Kasumi-1 (cell line): Measurements from ENCODE around the gene FAM181A.

Experiments used
- DNase-seq, 2 experiments: peaks; one replicate each; lab custom pipeline; 2025; lab: John Stamatoyannopoulos, UW

Gene FAM181A

DNA sequence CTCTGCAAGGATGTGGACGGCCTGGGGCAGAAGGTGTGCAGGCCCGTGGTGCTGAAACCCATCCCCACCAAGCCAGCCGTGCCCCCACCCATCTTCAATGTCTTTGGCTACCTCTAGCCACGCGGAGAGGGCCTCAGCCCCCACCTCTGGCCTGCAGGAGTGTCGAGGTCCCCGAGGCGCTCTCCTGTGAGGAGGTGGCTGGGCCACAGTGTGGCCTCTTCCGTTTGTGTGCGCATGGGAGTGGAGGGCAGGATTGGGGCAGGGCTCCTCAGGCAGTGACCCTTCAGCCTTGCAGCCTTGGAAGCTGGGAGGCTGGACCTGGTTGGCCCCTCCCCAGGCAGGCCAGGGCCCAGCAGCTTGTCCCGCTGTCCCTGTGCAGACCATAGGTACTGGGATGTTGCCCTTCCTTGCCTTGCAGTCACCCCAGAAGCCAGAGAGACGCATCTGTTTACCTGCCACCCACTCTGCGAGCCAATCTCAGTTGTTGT is 1.9 kb downstream of the FAM181A start:
- no peak for DNase-seq

DNA sequence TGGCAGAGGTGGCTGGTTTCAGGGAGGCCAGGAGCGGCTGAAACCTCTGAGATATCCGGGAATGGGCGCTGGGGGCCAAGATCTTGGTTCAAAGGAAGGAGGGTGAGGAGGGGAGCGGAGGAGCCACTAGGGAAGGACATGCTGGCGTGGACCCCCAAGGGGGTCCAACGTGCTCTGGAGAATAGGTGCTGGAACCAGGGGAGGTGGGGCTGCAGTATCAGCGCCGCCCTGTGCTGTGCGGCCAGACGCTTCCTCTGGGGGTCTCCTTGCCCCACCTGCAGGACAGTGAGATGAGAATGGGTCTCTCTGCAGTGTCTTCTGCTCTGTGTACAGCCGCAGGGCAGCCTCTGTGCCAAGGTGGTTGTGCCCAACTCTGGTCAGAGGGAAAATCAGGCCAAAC is 2.5 kb downstream of the FAM181A start:
- no peak for DNase-seq

DNA sequence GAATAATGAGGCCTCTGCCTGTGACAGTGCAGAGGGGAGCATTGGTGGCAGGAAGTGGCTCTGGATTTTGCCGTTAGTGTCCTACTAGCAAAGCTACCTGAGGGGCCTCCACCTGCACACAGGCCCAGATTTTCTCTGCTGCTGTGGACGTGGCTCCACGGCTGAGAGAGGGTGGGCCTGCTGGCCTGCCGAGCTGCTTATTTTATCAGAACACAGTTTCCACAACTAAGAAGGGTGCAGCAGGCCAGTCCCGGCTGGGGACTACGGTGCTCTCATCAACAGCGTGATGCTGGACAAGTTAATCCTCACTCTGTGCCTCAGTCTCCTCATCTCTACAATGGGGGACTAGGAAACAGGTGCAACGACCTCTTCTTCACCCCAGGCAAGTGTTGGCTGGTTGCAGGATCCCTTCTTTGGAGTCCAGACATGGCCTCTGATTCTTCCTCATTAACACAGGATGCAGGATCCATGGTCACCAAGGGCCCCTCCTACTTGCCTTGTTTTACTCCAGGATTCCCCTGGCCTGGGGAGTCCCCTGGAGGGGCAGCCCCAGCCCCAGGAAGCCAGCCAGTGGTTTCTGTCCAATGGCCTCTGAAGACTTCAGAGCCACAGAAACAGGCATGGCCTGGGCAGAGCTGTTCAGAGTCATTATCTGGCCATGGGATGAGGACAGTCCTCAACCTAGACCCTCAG is 3.3 kb downstream of the FAM181A start:
- DNase-seq, result no peak

DNA sequence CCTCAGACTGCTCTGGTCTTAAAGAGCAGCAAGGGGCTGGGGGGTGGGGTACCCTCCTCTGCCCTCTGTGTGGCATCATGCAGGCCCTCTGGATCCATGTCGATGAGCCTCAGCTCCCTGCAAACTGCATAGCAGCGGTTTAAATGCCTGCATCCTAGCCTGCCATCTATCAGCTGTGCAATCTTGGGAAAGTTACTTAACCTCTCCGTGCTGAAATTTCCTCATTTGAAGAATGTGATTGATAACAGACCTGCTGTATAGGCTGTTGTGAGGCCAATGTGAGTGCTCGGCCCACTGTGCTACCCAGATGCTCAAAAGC is 3.8 kb downstream of the FAM181A start:
- DNase-seq, result no peak

DNA sequence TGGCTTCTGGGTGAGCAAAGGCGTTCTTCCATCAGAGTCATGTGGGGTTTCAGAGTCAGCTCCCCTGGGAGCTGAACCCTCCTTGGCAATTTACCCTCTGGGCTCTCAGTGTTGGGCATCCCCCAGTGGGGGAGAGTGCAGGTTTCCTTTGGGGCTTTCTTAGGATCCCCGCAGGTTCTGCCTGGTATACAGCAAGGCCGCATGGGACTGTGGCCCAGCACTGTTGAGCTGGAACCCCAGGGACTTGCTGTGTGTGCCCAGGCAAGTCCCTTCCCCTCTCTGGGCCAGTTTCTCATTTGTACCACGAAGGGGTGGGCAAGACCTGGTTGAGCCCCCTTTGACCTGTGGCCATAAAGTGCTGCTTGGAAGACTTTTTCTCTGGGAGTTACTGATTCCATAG is 5.5 kb downstream of the FAM181A start:
- no peak for DNase-seq

DNA sequence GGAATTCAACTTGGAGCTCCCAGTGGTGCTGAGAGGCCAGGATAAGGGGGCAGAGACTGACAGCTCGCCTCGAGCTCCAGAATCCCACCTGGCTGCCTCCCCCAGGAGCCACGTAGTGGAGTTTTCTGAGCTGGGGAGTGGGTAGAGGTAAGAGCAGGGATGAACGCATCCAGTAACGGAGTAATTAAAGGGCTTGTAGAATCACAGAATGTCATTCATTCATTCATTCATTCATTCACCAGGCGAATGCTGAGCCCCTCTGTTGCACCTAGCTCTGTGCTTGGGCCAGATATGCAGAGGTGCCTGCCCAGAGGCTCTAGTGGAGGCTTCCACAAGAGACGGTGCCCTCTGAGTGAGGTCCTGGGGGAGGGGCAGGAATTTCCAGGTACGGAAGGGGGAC is 8.1 kb downstream of the FAM181A start:
- DNase-seq, result no peak

DNA sequence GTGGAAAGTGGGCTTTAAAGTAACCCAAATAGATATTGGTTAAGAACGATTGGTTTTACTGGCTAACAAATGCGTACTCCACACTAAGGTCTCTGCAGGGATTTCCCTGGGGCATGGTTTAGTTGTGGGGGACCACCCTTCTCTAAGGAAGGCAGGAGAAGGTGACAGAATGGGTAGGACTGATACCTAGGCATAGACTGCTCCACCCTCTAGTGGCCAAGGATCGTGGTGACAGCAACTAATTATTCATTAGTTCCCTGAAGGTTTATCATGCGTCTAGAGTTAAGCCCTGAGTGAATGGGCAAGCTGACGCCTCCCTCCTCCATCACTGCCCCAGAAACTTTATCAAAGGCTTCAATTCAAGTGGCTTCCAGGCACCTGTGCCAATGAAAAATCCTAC is 9.1 kb downstream of the FAM181A start:
- DNase-seq, result peak; percentile 70 to 79

DNA sequence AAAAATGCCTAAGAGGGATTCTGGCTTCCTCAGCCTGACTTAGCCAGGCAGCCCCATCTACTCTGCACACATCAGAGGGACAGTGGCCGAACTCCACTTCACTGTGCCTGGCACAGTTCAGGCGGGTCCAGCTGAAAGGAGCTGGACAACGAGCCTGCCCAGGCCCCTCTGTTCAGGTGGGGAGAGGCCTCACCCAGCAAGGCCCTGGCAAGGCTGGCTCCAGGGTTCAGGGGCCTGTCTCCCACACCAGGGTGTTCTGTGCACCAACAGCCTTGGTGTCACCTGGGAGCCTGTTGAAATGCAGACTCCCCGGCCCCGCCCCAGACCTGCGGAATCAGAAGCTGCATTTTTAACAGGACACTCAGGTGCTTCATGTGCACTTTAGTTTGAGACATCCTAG is 9.8 kb downstream of the FAM181A start:
- DNase-seq, result no peak

DNA sequence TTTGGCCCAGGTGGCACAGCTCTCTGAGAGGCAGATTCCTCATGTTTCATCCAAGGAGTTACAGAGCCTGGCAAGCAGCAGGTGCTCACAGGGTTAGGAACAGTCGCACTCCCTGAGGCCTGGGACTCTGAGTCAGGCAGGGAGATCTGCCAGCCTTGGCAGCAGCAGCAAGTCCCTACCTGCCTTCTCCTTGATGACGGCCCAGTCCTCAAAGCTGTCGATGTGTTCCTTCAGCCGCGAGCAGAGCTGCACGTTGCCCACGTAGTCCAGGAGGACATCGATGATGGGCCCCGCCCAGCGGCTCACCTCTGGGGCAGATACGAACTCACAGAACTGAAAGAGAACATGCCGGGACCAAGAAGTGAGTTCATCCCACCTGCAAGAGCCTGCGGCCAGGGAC is 10.4 kb downstream of the FAM181A start:
- DNase-seq, result no peak

DNA sequence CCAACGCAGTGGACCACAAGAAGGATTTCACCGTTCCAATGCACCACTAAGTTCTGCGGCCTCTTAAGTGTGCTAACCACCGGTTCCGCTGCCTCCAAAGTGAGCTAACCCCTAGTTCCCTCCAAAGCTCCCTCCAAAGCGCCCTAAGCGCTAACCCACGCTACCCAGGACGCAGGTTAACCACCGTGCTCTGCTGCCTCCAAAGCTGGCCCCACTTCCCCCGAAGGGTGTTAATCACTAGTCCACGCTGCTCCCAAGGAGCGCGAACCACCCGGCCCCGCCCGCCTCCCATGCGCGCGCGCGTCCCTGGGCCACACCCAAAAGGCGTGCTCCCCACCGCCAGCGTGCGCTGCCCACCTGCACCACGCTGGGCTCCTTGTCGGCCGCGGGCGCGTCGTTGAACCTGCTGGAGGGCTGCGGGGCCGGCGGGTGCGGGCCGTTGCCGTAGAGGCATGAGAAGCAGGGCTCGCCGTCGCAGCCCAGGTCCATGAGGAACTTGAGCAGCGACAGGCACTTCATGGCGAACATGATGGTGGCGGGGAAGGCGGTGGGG is 11.7 kb downstream of the FAM181A start:
- DNase-seq, result no peak

DNA sequence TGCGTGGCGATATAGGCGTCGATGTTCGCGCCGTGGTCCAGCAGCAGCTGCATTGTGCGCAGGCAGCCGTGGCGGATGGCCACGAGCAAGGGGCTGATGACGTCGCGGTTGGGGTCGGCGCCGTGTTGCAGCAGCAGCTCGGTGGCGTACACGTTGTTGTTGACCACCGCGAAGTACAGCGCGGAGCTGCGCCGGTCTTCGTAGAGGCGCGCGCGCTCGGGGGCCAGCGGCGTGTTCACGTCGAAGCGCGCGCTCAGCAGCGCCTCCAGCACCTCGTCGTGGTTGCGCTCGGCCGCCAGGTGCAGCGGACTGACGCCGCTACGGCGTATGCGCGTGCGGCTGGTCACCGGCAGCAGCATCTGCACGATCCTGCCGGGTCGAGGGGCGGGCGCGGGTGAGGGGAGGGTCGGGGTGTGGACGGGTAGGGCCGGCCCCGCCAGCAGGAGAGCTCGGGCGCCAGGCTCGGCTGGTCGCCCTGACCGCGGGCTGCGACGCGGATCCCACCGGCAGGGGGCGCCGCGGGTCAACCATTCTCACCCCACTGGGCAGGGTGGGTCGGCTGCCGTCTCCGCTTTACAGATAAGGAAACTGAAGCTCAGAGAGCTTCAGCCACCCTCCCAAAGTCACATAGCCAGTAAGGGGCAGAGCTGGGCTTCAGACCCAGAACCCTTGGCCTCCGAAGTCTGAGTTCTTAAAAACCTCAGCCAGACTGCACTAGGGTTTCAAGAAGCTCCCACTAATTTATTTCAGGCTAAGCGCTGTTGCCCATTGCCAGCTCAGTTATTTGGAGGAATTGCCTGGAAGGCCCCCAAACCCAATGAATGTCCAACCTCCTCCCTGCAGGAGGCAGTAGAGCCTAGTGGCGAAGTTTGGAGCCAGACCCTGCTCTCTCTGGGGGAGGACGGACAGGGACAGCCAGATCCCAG is 12.4 kb downstream of the FAM181A start:
- peak; percentile 53 to 70 for DNase-seq

DNA sequence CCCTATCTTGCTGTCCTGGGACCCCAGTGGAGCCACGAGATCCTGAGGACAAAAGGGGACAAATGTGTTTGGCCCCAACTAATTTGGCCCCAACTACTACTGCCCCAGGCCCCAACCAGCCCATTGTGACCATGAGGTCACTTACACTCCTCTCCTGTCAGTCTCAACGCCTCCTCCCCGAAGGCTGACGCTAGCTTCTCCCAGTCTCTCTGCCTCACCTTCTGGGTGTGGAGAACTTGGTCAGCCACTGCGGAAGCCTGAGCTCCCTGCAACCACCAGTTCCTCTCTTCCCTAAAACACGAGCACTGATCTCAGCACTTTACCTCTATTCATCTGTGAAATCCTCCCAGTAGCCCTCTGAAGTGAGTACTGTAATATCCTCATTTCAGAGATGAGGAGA is 13.3 kb downstream of the FAM181A start:
- no peak for DNase-seq

DNA sequence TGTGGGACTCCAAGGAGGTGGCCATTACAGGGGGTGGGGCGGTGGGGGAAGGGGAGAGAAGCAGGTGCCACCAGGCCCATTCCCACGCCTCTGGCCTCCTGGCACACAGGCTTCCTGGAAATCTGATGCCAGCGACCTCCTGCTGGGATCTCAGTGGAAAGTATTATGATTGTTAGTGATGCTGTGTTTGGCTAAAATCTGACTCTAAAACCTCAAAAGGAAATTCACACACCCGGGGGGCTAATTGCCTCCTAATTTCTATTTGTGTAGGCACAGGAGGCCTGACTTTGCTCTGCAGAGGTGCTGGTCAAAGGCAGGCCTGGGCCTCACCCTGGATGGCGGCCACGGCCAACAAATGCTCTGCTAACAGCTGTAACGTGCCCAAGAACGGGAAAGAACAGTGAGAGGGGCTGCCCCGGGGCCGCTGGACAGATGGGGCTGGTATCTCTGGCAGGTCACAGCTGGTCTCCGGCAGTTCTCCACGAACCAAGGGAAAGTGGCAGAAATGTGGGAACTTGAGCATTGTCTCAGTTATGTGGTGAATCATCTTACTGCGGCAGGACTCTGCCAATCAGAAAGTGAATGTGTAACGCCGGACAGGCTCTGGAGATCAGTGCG is 14.3 kb downstream of the FAM181A start:
- no peak for DNase-seq

DNA sequence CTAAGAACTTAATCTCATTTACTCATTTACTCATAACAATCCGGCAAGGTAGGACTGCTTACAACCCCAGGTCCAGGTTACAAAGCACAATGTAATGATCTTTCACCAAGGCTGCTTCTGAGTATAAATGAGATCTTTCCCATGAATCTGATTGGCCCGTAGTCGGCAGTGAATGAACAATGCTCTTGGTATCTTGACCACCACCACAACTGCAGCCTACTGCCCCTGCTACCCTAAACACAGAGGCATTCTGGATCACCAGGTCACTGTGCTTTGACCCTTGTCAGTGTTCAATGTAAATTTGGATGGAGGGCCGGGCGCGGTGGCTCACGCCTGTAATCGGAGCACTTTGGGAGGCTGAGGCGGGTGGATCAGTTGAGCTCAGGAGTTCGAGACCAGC is 15.9 kb downstream of the FAM181A start:
- DNase-seq, result no peak

DNA sequence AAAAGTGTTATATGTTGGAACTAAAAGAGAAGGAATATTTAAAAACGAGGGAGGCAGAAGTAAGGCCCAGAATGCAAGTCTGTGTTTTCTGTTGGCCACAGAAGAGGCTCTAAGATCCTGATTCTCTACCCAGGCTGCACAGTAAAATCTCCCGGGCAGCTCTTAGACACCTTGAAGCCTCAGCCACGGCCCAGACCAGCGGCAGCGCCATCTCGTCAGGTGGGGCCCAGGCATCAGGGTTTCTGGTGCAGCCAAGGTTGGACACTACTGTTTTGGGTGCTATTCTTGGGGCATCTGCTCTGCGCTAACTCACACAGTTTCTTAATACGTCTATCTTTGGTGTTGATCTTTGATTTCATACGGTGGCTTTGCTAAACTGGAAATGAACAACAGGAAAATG is 16.8 kb downstream of the FAM181A start:
- no peak for DNase-seq

DNA sequence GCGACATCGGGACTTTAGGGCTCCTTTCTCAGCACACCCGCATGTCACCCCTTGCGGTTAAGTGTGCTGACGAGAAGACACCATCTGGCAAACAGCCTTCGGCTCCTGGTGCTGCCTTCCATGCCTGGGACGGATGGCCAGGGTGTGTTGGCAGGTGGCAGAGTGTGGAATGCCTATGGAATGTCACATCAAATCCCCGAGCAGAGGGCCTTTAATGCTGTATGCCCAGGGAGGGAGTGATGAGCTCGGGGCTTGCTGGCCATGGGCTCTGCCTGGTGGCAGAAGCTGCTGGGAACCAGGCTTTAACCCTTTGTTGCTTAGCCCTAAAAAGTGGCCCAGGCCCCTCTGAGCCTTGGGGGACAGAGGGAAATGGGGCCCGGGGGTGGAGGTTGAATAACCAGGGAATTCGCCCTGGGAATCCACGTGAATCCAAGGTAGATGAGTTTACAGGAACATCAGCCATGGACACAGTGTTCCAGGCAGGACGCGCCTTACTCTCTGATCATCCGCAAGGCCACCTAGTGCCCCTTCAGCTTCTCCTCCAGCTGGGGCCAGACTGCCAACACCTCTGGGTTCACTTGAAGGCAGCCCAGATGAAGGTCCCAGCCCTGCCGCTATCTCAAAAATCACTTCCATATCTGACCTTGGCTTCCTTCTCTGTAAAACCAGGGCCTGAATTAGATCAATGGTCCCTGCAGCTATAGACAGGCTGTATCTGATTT is 17.4 kb downstream of the FAM181A start:
- no peak for DNase-seq

DNA sequence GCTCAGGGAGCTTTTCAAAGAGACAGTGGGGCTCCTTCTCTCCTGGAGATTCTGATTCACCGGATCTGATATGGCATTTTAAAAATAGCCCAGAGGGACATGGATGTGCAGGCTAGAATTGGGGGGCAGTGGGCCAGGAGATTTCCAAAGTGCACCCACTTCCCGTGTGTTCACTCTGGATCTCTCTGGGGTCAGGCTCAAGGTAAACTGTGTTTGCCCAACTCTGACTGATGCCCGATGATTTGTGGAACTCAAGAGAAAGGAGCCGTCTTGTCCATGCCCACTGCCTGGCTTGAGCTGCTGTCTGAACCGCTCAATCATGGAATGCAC is 17.9 kb downstream of the FAM181A start:
- no peak for DNase-seq

DNA sequence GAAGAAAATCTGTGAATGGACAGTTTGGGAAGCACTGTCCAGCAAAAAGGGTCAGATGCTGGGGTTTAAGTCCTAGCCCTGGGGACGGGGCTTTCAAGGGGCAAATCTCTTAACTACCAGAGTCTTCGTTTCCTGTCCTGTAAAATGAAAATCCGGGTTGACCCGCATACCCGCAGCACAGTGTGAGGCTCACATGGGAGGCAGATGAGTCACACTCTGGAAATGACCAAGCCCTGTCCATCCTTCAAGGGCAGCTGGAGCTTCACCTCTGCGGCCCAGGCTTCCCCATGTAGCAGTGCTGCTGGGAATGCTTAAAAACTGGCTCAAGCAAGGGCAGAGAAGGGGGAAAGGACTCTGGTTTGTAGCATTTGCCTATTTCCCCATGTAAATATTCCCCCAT is 19.0 kb downstream of the FAM181A start:
- no peak for DNase-seq

DNA sequence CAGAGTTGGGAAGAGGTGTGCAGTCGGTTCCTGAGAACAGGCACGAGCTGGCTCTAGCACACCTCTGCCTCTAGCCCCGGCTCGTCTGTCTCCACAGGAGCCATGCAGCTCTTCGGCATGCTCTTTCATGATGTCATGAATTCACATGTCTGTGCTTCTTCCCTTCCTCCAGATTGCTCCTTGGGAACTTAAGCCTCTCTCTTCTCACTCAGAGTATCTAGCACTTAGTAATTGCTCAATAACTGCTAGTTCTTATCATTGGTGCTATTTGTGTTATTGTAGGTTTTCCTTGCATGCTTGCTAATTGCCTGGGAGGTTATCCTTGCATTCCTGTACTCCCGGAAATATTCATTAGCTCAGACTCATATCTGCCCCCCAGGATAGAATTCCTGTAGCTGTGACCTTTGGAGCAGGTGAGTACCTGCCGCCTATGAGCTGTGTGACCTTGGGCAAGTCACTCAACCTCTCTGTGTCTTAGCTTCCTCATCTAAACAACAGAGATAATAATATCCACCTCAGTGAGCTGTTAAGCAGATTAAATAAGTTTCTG is 19.5 kb downstream of the FAM181A start:
- DNase-seq, result no peak

DNA sequence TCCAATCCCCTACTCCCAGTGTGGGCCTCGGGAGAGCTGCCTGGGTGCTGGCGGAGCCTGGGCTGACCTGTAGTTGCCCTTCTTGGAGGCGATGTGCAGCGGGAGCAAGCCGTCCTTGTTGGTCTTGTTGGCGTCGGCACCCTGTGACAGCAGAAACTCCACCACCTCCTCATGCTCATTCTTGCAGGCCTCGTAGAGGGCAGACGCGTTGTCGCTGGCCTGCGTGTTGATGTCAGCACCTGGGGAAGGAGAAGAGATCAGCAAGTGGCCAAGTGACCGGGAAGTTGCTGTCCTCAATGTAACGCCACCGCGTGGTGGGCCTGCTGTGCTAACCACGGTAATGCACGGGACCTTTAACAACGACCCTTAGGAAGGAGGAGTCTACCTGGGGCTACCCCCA is 20.1 kb downstream of the FAM181A start:
- DNase-seq, result no peak

DNA sequence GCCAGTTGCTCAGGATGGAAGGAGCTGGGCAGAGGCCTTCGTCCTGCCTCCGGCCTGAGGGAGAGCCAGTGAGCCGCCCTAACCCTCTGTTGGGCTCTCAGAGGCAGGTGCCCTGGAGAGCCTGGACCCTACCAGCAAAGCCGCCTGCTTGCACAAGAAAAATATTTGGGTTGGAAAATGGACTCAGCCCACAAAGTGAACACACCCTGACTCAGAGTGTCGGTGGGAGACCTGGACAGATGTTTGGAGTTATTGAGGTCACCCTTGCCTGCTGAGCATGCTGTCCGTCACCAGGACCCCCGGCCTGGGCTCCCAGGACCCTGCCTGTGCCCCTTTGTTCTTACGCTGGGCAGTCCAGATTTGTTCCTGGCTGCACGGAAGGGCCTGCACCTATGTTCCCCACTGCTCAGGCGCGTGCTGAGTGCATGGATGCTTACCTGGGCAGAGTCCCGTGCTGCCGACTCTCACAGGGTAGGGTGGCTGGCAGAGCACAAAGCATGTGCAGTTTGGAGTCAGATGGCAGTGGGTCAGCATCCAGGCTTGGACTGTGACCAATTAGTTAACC is 22.4 kb downstream of the FAM181A start:
- no peak for DNase-seq
